GM20431 (cell line): Measurements from ENCODE around the gene MYL3.

Source experiments
- in situ Hi-C: fragments of 300-500 bp; cut with MseI, MboI; formaldehyde crosslinking; loops from one replicate; pipeline ENCODE4 v1.15.0; 2020; ENCODE audit warnings: low sequenced_read_pairs; ENCODE audit not compliant: unreplicated experiment

The MYL3 gene

DNA sequence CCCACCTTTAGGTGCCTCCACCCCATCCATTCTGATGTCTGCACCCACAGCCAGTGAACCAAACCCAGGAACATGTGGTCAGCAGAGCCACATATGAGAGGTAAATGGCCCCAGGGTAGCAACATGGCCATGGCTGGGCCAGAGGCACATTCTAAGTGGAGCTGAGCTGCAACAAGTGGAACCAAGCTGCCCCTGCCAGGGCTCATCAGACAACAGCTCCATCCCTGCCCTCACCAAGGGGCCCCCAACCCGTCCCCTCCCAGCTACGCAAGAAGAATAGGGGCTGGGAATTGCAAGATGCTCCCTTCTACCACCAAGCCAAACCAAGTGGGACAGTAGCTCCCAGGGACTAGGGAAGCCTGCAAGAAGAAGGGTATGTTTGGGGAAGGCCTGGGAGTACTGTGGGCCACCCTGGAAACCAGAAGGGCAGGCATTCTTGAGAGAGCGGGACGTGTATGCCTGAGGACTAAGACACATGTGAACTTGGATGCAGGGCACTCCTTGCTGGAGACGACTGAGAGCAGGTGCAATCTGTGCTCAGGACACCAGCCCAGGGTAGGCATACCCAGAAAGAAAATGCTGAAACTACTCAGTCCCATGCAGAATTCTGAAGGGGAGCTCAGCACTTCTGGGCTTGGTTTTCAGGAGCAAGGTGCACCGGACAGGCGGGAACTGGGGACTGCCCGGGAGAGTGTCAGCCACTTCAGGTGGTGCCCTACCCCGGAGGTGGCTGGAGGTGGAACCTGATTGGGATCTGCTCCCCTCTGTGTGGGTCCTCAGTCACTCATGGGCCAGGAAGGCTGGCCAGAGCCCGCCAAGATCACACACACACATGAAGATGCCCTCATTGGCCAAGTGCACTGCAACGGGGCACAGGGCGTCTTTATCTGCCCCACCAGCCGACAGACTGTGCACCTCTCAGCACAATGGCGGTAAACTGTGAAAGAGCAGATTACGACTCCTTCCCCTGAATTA is 9.5 kb downstream of the MYL3 start:
- in situ Hi-C loops, result no loop called here

GRCh38 chr3:46852839-46853355 is 10.3 kb downstream of the MYL3 start:
- in situ Hi-C loops, result no loop called here

DNA sequence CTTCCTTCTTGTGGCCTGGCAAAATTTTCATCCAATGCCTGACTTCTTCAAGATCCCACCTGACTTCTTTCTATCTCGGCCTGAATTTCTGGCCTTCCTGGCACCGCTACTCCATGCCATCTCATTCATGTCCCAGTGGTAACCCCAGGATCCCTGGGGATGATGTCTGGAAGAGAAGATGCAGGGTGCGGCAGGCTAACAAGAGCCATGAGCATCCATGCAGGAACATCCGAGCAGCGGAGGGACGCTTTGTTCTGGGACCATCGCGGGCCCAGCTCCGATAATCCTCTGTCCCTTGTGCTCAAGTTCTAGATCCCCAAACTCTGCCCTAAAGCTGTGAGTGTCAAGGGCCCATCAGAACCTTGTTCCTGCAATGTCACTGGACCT is 10.9 kb downstream of the MYL3 start:
- in situ Hi-C loops, result no loop called here

DNA sequence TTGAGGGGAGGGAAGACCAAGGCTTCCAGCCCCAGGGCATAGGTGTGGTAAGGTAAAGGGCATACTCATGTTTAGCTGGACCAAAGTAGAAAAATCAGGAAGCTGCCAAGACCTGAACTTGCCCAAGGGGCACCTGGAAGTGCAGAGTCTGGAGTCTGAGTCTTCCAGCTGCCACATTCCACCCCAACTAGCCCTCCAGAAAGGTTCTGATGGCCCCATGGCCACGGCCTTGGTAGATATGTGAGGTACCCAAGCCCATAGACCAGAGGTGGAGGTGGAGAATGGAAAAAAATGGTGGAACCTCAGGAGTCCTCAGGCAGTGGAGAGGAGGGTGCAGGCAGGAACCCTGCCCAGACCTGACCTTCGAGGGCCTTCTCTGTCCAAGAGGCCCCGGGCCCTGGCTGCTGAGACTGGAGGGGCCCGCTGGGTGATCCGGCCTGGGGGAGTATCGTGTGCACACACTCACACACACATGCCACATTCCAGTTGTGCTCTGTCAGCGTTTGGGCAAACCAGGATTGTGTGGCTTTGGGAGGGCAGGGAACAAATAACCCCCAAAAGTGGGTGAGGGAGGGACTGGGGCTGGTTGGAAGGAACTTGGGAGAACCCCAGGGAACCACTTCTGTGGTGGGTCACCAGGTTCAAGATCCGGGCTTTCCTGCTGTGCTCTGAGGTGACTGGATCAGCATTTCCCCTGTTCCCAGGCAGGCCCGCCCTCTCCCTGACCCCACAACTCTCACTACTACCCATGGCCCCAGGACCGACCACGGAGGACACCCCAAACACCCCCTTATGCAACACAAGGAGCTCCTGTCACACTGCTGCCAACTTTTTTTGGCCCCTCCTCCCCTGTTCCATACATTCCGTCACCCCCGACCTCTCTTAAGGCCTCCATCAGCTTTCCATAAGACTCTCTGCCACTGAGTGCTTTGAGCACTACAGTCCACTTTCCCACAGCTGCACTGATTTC is 11.6 kb downstream of the MYL3 start:
- in situ Hi-C loops, result no loop called here

DNA sequence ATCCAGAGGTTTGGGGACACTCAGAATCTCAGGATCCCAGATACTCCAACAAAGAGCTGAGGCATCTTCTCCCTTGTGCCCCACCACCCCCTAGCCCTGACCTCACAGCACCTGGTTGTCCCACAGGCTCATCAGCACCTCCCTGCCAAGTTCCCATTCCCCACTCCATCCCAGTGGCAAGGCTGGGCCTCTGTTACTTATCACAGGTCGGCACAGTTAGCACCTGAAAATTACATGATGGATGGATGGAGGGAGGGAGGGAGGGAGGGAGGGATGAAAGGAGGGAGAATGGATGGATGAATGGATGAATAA is 12.8 kb downstream of the MYL3 start:
- in situ Hi-C loops, result no loop called here

GRCh38 chr3:46849686-46850467 is 13.4 kb downstream of the MYL3 start:
- in situ Hi-C loops, result no loop called here

GRCh38 chr3:46849045-46849631 is 14.1 kb downstream of the MYL3 start:
- in situ Hi-C loops, result no loop called here

DNA sequence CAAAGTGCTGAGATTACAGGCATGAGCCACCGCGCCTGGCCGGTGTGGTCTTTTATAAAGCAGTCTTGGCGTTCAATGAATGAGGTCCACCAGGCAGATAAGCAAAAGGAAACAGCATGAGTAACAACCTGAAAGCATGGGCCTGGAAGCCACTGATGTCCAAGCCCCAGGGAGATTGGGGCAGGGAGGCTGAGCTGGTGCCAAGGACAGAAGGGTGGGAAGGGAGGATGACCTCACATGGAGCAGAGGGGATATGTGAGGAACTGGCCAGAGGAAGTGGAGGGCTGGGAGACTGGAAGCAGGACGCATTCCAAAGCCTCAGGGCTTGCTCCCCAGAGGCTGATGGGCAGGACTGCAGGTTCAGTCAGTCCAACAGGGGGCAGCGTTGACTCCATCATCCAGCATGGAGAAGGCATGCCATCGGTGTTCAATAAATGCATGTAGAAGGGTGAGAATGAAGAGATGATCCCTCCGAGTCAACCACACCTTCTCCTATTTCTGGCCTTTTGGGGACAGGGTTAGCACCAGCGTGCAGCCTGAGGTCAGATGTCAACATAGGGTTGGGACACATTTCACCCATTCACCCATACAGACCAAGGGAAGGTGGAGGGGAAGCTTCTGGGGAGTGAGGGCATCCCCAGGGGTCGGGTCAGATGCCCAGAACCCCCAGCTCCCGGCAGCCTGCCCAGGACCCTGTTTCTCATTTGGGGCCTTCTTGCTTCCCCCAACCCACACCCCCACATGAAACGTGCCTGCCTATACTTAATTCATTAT is 14.8 kb downstream of the MYL3 start:
- in situ Hi-C loops, result no loop called here

DNA sequence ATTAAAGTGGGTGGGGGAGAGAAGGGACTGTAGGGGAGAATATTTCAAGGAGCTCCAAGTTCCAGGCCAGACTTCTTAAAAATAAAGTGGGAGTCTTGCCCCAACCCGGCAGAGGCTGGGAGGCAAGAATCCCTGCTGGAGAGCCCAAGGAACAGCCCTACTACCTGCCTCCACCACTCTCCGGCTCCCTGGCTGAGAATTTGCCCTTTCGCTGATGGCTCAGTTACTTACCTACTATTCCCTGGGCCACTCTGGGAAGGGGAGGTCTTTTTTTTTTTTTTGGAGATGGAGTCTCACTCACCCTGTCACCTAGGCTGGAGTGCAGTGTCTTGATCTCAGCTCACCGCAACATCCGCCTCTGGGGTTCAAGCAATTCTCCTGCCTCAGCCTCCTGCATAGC is 15.5 kb downstream of the MYL3 start:
- in situ Hi-C loops, result no loop called here

GRCh38 chr3:46846624-46847542 is 16.4 kb downstream of the MYL3 start:
- in situ Hi-C loops, result no loop called here

GRCh38 chr3:46845860-46846623 is 17.2 kb downstream of the MYL3 start:
- in situ Hi-C loops, result no loop called here

DNA sequence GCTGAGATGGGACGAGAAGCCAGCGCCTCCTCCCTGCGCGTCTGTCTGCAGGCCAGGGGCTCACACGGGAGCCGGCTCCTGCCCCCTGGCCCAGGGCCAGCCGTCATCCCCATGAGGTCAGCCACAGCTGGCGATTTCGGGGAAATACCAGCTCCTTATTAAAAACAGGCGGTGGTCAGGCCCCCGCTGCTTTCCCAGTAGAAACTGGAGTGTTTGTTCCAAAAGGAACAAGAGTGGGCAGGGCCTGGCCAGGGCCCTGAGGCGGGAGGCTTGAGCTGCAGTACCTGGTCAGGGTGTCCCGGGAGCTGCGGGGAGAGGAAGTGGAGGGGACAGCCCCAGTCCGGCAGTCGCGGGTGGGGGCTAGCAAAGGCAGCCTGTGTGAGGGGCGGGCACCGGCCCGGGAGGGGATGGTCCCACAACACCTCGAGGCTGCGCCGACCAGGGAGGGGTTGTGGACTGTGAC is 17.8 kb downstream of the MYL3 start:
- in situ Hi-C loops, result no loop called here

DNA sequence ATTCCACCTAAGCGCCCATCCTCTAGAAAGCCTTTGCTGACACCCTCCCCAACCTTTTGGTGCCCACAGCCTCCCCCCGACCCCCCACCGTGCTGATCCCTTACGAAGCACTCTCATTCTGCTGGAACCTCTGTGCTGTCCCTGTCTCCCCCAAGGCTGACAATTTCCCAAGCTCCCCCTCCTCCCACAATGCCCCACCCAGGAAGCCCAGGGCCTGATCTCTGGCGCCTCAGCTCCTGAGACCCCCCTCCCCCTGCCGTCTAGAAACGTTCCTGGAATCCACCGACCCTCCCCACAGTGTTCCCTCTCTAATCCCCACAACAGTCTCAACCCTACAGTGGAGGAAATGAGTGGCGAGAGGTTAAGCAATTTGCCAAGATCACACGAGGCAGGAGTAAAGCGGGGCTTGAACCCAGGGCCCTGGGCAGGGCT is 18.3 kb downstream of the MYL3 start:
- in situ Hi-C loops, result no loop called here

DNA sequence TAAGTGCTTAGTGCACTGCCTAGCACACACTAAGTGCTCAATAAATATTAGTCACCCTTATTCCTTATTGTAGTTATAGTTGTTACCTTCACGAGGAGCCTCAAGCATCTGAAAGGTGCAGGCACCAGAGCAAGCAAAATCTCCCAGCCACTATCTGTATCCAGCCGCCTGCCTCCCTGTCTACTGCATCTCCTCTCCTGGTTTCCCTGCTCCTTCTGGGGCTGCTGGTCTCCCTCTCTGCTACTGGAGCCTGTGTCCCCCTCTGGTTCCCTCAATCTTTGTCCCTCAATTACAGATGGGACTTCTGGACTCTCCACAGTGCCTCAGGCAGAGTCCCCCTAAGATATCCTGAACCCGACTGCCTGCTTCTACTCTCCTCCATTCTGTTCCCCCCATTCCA is 18.8 kb downstream of the MYL3 start:
- in situ Hi-C loops, result no loop called here

DNA sequence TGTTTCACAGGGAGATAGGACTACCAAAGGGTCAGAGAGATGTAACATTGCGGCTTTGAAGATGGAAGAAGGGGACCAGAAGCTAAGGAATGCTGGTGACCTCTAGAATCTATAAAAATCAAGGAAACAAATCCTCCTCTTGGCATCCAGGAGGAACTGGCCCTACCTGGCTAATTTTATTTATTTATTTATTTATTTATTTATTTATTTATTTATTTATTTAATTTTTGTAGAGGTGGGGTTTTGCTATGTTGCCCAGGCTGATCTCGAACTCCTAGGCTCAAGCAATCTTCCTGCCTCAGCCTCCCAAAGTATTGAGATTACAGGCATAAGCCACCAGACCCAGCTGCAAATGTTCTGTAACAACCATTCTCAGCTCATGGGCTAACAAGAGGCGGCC is 19.7 kb downstream of the MYL3 start:
- in situ Hi-C loops, result no loop called here

GRCh38 chr3:46840491-46840890 is 22.8 kb downstream of the MYL3 start:
- in situ Hi-C loops, result no loop called here

DNA sequence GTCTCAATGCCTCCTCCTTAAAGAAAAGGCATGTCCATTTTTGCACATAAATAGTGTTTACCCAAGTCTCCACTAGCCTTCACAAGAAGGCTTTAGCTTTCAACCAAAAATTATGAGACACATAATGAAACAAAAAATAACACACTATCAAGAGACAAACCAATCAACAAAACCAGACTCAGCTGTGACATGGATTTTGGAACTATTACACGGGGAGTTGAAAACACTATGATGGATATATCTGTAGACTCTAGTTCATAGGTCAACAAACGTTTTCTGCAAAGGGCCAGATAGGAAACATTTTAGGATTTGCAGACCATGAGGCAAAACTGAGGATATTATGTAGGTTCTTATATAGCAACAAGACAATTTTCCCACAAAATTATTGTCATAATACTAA is 24.9 kb downstream of the MYL3 start:
- in situ Hi-C loops, result no loop called here
